Measurements from ENCODE around the gene ECT2L. TPM values are rescaled to one million over a fixed set of nuclear protein-coding genes. Genes with fewer than 3 reads are reported as not detected.

The ECT2L gene
- total and polyA plus RNA-seq, 11 donors = 0.19 to 6.0 (median 1.9) TPM

DNA sequence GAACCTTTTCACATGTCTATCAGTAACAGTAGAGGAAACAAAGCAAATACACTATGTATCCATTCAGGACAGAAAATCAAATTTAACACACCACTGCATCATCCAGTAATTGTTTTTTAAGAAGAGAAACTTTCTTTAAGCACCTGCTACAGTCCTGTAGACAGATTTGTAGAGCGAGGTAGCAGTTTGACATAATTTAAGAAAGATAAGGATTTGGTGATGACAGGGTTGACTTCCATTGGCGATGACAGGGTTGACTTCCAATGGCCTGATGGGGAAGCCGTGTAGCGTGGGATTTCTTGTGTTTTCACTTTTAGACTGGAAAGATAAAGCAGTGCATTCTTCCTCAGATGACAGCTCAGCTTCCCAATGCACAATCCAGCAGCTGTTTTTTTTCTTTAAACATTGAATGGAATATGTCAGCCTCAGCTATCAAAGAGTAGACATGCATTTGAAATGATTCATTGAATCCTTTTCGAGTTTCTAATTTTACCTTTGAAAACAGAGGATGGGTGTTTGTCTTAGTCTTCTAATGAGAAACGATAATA lies 68.5 kb downstream of the ECT2L start:
- 20 to 28% (median 22%) methylated on average over 6 of the region's 6 CpGs for WGBS, 4 donors
- intact Hi-C loops (cut with DNase I) = no loop called here
- DNase-seq (no peak), ATAC-seq (peak in 2 of 4 donors; percentile 3 to 20)
- Histone ChIP-seq H3K4me3 (peak overlapping the region in 8 of 12 donors; percentile 4 to 38 (median 16)), H3K27me3 (no peaks in the 10 kb centered on the region), H3K36me3 (no peaks in the 10 kb centered on the region), H3K4me1 (peaks cover 0 to 42% (median 11%) of the 10 kb centered on the region in 12 donors), H3K9me3 (peaks cover 0 to 1% (median 0%) of the 10 kb centered on the region in 12 donors), H3K27ac (peak overlapping the region; percentile 63 to 96 (median 82))
- TF ChIP-seq, protein P1, sequence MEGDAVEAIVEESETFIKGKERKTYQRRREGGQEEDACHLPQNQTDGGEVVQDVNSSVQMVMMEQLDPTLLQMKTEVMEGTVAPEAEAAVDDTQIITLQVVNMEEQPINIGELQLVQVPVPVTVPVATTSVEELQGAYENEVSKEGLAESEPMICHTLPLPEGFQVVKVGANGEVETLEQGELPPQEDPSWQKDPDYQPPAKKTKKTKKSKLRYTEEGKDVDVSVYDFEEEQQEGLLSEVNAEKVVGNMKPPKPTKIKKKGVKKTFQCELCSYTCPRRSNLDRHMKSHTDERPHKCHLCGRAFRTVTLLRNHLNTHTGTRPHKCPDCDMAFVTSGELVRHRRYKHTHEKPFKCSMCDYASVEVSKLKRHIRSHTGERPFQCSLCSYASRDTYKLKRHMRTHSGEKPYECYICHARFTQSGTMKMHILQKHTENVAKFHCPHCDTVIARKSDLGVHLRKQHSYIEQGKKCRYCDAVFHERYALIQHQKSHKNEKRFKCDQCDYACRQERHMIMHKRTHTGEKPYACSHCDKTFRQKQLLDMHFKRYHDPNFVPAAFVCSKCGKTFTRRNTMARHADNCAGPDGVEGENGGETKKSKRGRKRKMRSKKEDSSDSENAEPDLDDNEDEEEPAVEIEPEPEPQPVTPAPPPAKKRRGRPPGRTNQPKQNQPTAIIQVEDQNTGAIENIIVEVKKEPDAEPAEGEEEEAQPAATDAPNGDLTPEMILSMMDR (IDR thresholded peaks at IDR 0.05) = no peak
- TF ChIP-seq POLR2A (IDR thresholded peaks at IDR 0.05) = no peak

GRCh38 chr6:138865480-138866109 lies 69.7 kb downstream of the ECT2L start:
- no peak for ATAC-seq
- peaks cover 0 to 49% (median 16%) of the 10 kb centered on the region in 12 donors for H3K4me1 ChIP-seq
- H3K4me3 ChIP-seq = peak overlapping the region in 6 of 12 donors; percentile 4 to 38 (median 20)
- H3K27ac ChIP-seq = peak overlapping the region in 8 of 12 donors; percentile 72 to 96 (median 84)
- intact Hi-C loops (cut with DNase I) = loop anchor here in 1 of 10 donors (5.0 kb wide), 1 partner anchor 33 kb away; no protein-coding TSS in a partner anchor
- no peak for TF ChIP-seq POLR2A (IDR thresholded peaks at IDR 0.05)
- TF ChIP-seq, protein P1 (IDR thresholded peaks at IDR 0.05) = no peak
- no peaks in the 10 kb centered on the region for H3K27me3 ChIP-seq
- WGBS, 4 donors = 76 to 81% (median 78%) methylated on average over 6 of the region's 6 CpGs
- H3K36me3 ChIP-seq = no peaks in the 10 kb centered on the region
- DNase-seq = no peak
- no peaks in the 10 kb centered on the region for H3K9me3 ChIP-seq

- Histone ChIP-seq H3K4me1 (peaks cover 0 to 45% (median 16%) of the 10 kb centered on the region in 12 donors), H3K27ac (peak overlapping the region in 11 of 12 donors; percentile 25 to 89 (median 79)), H3K27me3 (no peaks in the 10 kb centered on the region), H3K9me3 (no peaks in the 10 kb centered on the region), H3K36me3 (no peaks in the 10 kb centered on the region), H3K4me3 (no peak overlapping the region)
- no peak for TF ChIP-seq POLR2A (IDR thresholded peaks at IDR 0.05)
- TF ChIP-seq, protein P1 (IDR thresholded peaks at IDR 0.05) = no peak
- intact Hi-C loops (cut with DNase I) = loop anchor here in 1 of 10 donors (5.0 kb wide), 1 partner anchor 36 kb away; no protein-coding TSS in a partner anchor
- DNase-seq (no peak), ATAC-seq (no peak)
Observed at GRCh38 chr6:138868181-138868580, 72.3 kb downstream of the ECT2L start.

DNA sequence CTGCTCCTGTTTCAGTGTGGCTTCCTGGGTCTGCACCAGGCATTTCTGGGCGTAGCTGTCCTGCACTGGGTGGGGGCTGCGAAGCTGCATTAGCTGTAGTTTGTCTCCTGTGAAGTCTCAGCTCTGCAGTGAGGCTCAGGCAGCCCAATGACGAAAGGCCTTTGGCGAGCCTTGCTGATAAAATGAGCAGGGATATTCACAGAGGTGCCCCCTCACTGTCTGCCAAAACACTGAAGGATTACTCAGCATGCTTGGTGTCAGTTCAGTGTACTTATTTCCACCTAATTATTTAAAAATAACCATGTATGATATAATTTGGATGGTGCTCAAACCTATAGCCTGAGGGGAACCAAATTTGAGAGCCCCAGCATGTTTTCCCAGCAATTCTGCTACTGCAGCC lies 73.5 kb downstream of the ECT2L start:
- WGBS, 4 donors = 35 to 48% (median 41%) methylated on average over 4 of the region's 4 CpGs
- Histone ChIP-seq H3K36me3 (no peaks in the 10 kb centered on the region), H3K4me3 (no peak overlapping the region), H3K4me1 (peaks cover 0 to 44% (median 14%) of the 10 kb centered on the region in 12 donors), H3K27me3 (no peaks in the 10 kb centered on the region), H3K27ac (peak overlapping the region; percentile 25 to 89 (median 78)), H3K9me3 (no peaks in the 10 kb centered on the region)
- TF ChIP-seq, protein P1 (IDR thresholded peaks at IDR 0.05) = no peak
- TF ChIP-seq POLR2A (IDR thresholded peaks at IDR 0.05) = no peak
- intact Hi-C loops (cut with DNase I) = loop anchor here in 1 of 10 donors (5.0 kb wide), 1 partner anchor 37 kb away; no protein-coding TSS in a partner anchor
- DNase-seq = peak; percentile 54 to 87 (median 68)
- peak; percentile 78 to 95 (median 88) for ATAC-seq

Measured in heart left ventricle (tissue), 16 donors.